ENCODE measurements around the gene C2orf69. TPM values are rescaled to one million over a fixed set of nuclear protein-coding genes. Genes with fewer than 3 reads are reported as not detected.

The C2orf69 gene
- total and polyA plus RNA-seq, 2 donors (not counting 1 experiment from before 2014, with no cell fraction given) = 10.3 to 13.2 TPM

DNA sequence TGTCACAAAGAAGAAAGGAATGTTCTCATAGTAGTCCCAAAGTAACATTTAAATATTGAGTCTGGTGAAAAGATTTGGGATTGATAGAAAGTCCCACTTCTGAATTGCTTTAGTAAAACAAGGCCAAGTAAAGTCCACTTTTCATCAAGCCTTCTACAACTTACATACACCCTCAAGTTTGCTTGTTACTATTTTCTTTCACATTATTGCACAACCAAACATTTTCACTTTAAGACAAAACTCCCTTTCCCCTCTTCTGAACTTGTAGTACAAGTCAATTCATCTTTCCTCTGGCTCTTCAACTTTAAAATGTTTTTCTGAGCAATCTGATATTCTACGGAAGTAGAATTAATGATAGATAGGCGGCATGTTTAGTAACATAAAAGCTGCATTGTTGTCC is 55.3 kb downstream of the C2orf69 start:
- no peak for DNase-seq (ENCODE audit: low read depth in 2 of 2)

DNA sequence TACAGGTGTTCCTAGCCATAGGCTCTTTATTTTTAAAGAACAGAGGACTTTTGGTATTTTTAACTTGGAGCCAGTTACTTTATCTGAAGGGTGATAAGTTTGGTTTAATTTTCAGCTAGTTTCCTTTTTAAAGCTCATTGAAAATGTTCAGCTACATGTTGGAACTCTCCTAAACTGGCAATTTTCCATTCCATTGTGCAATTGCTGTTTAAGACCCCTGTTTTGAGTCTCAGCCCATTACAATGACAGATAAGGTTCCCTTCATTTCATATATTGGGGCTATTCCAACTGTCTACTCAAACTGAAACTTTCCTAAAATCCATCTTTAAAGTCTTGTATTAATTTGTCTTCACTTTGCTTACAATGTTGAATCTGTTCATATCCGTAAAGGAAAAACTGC is 55.9 kb downstream of the C2orf69 start:
- H3K36me3 ChIP-seq (ENCODE audit: control insufficient read depth, insufficient read depth, low read length) = no peaks in the 10 kb centered on the region
- H3K4me1 ChIP-seq (ENCODE audit: control insufficient read depth, extremely low read depth, insufficient read depth, low read length) = no peaks in the 10 kb centered on the region
- H3K9me3 ChIP-seq (ENCODE audit: control insufficient read depth, insufficient read depth, low read depth, low read length) = no peaks in the 10 kb centered on the region
- H4K20me1 ChIP-seq (ENCODE audit: control insufficient read depth, extremely low read depth, insufficient read depth, low read length) = no peaks in the 10 kb centered on the region
- no peak overlapping the region for H3K27ac ChIP-seq (ENCODE audit: insufficient read depth, low read length)
- H3K4me3 ChIP-seq (replicated peaks in 1 of 4; ENCODE audit: control extremely low read depth in 1 of 4, insufficient read depth in 1 of 4, low read depth in 3 of 4, low read length in 4 of 4) = no peak overlapping the region
- no peak overlapping the region for H3K4me2 ChIP-seq (ENCODE audit: extremely low read depth, insufficient read depth, low read length)
- no peaks in the 10 kb centered on the region for H3K27me3 ChIP-seq (ENCODE audit: control insufficient read depth, insufficient read depth, low read length)
- no peak for DNase-seq (ENCODE audit: low read depth in 2 of 2)
- TF ChIP-seq, protein P1, sequence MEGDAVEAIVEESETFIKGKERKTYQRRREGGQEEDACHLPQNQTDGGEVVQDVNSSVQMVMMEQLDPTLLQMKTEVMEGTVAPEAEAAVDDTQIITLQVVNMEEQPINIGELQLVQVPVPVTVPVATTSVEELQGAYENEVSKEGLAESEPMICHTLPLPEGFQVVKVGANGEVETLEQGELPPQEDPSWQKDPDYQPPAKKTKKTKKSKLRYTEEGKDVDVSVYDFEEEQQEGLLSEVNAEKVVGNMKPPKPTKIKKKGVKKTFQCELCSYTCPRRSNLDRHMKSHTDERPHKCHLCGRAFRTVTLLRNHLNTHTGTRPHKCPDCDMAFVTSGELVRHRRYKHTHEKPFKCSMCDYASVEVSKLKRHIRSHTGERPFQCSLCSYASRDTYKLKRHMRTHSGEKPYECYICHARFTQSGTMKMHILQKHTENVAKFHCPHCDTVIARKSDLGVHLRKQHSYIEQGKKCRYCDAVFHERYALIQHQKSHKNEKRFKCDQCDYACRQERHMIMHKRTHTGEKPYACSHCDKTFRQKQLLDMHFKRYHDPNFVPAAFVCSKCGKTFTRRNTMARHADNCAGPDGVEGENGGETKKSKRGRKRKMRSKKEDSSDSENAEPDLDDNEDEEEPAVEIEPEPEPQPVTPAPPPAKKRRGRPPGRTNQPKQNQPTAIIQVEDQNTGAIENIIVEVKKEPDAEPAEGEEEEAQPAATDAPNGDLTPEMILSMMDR (conservative IDR thresholded peaks at IDR 0.05 in 1 of 2, IDR thresholded peaks at IDR 0.05 in 1 of 2; ENCODE audit: low read depth in 1 of 2, low read length in 2 of 2) = no peak
- TF ChIP-seq EZH2 (IDR thresholded peaks at IDR 0.05; ENCODE audit: low read length, missing control alignments) = no peak
- H2AFZ ChIP-seq (ENCODE audit: low read length) = no peak overlapping the region
- no peaks in the 10 kb centered on the region for H3K79me2 ChIP-seq (ENCODE audit: control insufficient read depth, insufficient read depth, low read length)
- no peak overlapping the region for H3K9ac ChIP-seq (ENCODE audit: insufficient read depth, low read length)

More for the DNA sequence above, 55.3 kb downstream of the C2orf69 start:
- Histone ChIP-seq H3K27me3 (ENCODE audit: control insufficient read depth, insufficient read depth, low read length) (no peaks in the 10 kb centered on the region), H3K4me2 (ENCODE audit: extremely low read depth, insufficient read depth, low read length) (no peak overlapping the region), H3K4me3 (replicated peaks in 1 of 4; ENCODE audit: control extremely low read depth in 1 of 4, insufficient read depth in 1 of 4, low read depth in 3 of 4, low read length in 4 of 4) (no peak overlapping the region), H2AFZ (ENCODE audit: low read length) (no peak overlapping the region), H3K36me3 (ENCODE audit: control insufficient read depth, insufficient read depth, low read length) (no peaks in the 10 kb centered on the region), H3K4me1 (ENCODE audit: control insufficient read depth, extremely low read depth, insufficient read depth, low read length) (no peaks in the 10 kb centered on the region), H4K20me1 (ENCODE audit: control insufficient read depth, extremely low read depth, insufficient read depth, low read length) (no peaks in the 10 kb centered on the region), H3K9me3 (ENCODE audit: control insufficient read depth, insufficient read depth, low read depth, low read length) (no peaks in the 10 kb centered on the region), H3K79me2 (ENCODE audit: control insufficient read depth, insufficient read depth, low read length) (no peaks in the 10 kb centered on the region), H3K27ac (ENCODE audit: insufficient read depth, low read length) (no peak overlapping the region), H3K9ac (ENCODE audit: insufficient read depth, low read length) (no peak overlapping the region)
- no peak for TF ChIP-seq EZH2 (IDR thresholded peaks at IDR 0.05; ENCODE audit: low read length, missing control alignments)
- TF ChIP-seq, protein P1 (conservative IDR thresholded peaks at IDR 0.05 in 1 of 2, IDR thresholded peaks at IDR 0.05 in 1 of 2; ENCODE audit: low read depth in 1 of 2, low read length in 2 of 2) = no peak

DNA sequence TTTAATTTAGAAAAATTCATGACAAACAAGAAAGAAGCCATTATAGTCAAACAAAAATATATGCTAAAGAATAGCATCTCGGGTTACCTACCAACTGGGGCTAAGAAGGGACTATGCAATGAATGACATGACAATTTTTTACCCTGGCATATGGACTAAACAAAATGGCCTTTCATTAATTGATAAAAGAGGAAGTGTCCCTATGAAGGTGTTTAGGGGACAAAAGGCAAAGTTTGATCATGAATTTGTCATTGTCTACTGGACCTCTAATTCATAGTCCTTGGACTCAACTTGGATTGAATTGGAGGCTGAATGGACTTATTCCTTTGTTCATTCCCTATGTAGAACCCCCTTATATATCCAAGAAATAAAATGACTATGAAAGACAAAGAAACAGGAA is 57.0 kb downstream of the C2orf69 start:
- H3K4me1 ChIP-seq (ENCODE audit: control insufficient read depth, extremely low read depth, insufficient read depth, low read length) = no peaks in the 10 kb centered on the region
- no peak overlapping the region for H3K4me2 ChIP-seq (ENCODE audit: extremely low read depth, insufficient read depth, low read length)
- H3K27me3 ChIP-seq (ENCODE audit: control insufficient read depth, insufficient read depth, low read length) = no peaks in the 10 kb centered on the region
- H2AFZ ChIP-seq (ENCODE audit: low read length) = no peak overlapping the region
- H3K79me2 ChIP-seq (ENCODE audit: control insufficient read depth, insufficient read depth, low read length) = no peaks in the 10 kb centered on the region
- H4K20me1 ChIP-seq (ENCODE audit: control insufficient read depth, extremely low read depth, insufficient read depth, low read length) = no peaks in the 10 kb centered on the region
- H3K9me3 ChIP-seq (ENCODE audit: control insufficient read depth, insufficient read depth, low read depth, low read length) = no peaks in the 10 kb centered on the region
- DNase-seq (ENCODE audit: low read depth in 2 of 2) = no peak
- TF ChIP-seq, protein P1 (conservative IDR thresholded peaks at IDR 0.05 in 1 of 2, IDR thresholded peaks at IDR 0.05 in 1 of 2; ENCODE audit: low read depth in 1 of 2, low read length in 2 of 2) = no peak
- TF ChIP-seq EZH2 (IDR thresholded peaks at IDR 0.05; ENCODE audit: low read length, missing control alignments) = no peak
- no peaks in the 10 kb centered on the region for H3K36me3 ChIP-seq (ENCODE audit: control insufficient read depth, insufficient read depth, low read length)
- no peak overlapping the region for H3K9ac ChIP-seq (ENCODE audit: insufficient read depth, low read length)
- no peak overlapping the region for H3K27ac ChIP-seq (ENCODE audit: insufficient read depth, low read length)
- no peak overlapping the region for H3K4me3 ChIP-seq (replicated peaks in 1 of 4; ENCODE audit: control extremely low read depth in 1 of 4, insufficient read depth in 1 of 4, low read depth in 3 of 4, low read length in 4 of 4)
